RPMI8226 (cell line): Measurements from ENCODE around the gene CAPZA2.
"Not testable (repeated sequence)": the region's sequence is repeated elsewhere in the genome, so short reads cannot be mapped to it uniquely, and the experiment has no call there.

Experiments used
- DNase-seq: peaks from one replicate; pipeline ENCODE4 v3.0.0-alpha.2; 2015

CAPZA2 gene

DNA sequence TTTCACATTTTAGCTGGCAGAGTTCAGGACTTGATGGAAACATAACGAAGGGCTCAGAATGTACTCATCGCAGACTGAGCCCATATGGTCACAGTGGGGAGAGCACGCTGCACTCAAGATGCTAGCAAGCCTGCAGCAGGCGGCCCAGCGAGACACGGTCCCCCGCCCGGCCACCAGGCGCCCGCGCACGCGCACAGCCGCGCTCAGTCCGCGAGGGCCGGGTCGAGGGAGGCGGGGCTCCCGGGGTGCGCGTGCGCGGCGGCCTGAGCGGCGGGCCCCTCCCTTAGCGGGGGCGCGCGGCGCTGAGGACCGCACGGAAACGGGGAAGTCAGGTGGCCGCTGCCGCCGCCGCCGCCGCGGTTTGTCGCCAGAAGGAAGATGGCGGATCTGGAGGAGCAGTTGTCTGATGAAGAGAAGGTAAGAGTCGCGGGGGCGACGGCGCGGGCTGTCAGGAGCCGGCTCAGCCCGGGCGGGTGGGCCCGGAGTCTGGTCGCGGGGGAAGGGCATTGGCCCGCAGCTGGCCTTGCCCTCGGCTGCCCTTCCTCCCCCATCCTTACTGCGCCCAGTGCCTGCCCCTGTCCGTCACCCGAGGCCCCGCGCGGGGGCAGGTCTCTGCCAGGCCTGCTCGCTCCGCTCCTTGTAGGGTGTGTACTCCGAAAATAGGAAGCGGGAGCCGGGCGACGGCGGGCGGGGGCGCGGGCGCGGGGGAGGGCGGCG, at the start of gene CAPZA2:
TSS of gene CAPZA2 (plus strand) at position 354 of the 717 bp plus-strand sequence. CDS start at position 379, 25 bp downstream.
- DNase-seq: peak; percentile 98

DNA sequence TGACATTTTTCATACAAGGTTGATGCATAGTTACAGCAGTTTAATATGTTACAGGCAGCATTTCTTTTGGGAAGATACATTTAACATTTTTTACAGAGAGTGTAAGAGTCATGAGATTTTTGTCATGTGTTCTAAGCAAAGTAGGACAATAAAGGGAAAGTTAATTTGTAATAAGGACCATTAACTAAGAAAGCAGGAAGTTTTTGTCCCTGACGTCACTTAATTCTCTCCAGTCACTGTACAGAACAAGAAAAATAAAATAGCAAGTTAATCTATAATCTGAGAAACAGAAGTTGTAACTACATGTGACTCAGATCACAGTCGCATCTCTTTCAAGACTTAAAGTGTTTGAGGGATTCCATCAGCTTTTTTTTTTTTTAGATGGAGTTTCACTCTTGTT, 49.5 kb upstream of the CAPZA2 start:
- DNase-seq: no peak

DNA sequence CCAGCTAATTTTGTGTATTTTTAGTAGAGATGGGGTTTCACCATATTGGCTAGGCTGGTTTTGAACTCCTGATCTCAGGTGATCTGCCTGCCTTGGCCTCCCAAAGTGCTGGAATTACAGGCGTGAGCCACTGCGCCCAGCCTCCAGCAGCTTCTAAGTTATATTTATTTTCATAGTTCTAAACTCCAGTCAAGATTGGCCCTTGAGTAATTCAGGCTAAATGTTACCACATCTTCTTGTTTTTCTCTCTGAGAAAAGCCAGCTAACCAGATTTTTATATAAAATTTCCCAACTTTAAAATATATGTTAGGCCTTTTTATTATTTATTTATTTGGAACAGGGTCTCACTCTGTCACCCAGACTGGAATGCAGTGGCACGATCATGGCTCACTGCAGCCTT, 49.0 kb upstream of the CAPZA2 start:
- not testable (repeated sequence) for DNase-seq

DNA sequence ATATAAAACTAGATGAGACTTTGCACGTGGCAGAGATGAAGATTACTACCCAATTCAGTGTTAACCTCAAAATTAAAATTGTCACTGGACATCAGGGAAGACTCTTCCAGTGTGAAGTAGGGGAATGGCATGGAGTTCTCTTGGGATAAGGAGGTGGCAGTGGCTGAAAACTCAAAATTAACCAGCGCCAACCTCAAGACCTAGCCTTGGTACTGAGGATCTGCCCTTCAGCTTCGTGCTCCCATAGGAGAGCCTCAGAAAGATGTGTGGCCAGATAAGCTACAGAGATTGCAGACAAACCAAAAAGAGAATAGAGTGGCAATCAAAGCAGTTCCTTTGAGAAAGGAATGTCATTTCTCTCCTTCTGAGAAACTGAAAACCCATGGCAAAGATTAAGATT, 47.3 kb upstream of the CAPZA2 start:
- DNase-seq: no peak

DNA sequence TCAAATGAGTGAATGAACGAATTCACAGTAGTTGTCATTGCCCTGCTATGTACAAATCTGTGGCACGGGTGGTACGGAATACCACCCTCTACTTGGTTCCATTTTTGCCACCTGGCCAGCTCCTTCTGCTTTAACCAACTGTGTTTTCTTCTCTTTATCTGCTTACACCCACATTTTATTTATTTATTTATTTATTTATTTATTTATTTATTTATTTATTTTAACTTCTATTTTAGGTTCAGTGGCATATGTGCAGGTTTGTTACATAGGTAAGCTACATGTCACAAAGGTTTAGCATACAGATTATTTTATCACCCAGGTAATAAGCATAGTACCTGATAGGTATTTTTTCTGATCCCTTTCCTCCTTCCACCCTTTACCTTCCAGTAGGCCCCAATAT, 42.2 kb upstream of the CAPZA2 start:
- no peak for DNase-seq

DNA sequence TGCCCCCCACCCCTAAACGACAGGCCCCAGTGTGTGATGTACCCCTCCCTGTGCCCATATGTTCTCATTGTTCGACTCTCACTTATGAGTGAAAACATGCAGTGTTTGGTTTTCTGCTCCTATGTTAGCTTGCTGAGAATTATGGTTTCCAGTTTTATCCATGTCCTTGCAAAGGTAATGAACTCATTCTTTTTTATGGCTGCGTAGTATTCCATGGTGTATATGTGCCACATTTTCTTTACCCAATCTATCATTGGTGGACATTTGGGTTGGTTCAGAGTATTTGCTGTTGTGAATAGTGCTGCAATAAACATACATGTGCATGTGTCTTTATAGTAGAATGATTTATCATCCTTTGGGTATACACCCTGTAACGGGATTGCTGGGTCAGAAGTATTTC, 40.7 kb upstream of the CAPZA2 start:
- DNase-seq: not testable (repeated sequence)

DNA sequence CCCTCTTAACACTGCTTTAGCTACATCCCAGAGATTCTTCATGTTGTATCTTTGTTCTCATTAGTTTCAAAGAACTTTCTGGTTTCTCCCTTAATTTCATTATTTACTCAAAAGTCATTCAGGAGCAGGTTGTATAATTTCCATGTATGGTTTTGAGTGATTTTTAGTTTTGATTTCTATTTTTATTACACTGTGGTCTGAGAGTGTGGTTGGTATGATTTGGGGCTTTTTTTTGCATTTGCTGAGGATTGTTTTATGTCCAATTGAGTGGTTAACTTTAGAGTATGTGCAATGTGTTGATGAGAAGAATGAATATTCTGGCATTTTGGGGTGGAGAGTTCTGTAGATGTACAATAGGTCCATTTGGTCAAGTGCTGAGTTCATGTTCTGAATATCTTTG, 37.9 kb upstream of the CAPZA2 start:
- DNase-seq: no peak

DNA sequence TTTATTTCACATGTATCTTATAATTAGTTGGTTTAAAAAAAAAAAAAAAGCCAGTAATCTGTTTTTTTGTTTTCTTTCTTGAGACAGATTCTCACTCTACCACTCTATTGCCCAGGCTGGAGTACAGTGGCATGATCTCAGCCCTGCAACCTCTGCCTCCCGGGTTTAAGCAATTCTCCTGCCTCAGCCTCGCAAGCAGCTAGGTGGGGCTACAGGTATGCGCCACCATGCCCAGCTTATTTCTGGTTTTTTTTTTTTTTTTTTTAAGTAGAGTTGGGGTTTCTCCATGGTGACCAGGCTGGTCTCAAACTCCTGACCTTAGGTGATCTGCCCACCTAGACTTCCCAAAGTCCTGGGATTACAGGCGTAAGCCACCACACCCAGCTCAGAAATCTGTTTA, 34.1 kb upstream of the CAPZA2 start:
- no peak for DNase-seq

DNA sequence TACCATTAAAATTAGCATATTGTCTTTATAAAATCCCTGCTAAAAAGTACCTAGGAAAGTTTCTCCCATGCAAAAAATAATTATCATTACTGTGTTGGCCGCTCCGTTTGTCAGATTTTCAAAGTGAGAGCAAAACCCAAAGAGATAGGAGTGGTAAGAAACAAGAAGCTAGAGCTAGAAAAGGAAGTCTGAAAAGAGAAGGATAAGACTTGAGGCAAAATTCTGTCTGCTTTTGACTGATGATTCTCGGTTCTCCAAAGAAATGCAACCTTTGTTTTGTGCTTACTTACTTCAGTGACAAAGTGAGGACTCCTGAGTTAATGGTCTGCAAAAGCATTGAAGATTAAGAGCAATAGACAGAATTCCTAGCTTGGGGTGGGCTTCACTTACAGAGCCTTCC, 33.3 kb upstream of the CAPZA2 start:
- DNase-seq: no peak

DNA sequence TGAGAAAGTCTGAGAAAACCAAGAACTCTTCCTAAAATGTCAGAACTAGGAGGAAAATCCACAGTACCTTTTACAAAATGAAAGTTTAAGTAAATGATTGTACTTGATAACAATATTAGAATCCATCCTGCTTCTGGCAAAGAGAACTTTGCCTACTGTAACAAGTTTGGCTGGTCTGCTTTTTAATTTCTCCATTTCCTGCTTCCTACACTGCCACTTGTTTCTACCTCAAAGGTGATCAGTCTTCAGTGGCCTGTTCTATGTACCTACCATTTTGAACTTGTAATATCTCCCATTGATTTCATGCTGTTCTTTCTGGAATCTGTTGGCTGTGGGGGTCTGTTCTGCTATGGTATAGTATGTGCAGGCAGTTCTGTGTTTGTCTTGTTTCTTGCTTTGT, 32.9 kb upstream of the CAPZA2 start:
- DNase-seq: no peak

DNA sequence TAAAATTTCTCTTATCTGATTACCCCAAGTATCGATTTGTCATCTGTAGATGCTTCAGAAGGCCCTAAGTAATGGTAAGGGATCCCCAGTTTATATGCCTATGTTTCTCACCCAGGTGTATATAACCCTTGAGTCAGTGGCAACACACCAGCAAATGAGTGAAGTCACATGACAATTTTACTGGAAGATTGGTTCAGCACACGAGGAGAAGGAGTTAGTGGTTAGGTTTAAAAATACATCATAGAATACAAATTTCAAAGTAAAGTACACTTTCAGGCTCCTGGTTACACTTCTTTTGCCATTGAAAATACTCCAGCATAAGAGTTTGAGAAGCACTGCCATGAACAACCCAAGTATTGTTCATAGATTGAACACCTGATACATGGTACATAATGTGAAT, 29.7 kb upstream of the CAPZA2 start:
- no peak for DNase-seq

DNA sequence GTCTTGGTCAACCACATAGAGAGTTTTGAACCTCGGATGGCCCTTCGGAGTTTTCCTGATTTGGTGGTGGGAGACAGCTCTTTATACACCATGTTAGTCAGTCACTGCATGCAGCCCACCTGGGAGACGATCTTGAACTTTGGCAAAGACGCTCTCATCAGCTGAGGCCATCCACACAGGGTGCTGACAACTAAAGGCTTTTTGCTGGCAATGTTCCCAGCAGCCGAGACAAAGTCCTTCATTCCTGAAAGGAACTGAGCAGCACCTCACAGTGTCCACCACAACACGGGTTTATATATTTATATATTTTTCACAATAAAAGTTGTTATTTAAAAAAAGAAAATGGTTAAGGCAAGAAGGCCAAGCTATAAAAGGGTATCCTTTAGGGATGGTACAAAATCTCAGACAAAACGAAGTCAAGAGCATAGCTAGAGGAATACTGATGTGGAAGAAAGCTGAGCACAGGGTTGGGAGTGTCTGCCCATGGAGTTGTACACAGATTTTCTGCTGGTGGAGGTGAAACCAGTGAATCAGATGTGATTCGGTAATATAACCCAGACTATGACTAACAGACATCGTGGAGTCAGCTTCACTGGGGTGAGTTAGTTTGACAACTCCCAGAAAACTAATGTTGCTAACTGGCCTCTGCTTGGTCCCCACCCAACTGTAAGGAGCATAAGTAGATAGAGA, 27.4 kb upstream of the CAPZA2 start:
- peak; percentile 13 for DNase-seq

DNA sequence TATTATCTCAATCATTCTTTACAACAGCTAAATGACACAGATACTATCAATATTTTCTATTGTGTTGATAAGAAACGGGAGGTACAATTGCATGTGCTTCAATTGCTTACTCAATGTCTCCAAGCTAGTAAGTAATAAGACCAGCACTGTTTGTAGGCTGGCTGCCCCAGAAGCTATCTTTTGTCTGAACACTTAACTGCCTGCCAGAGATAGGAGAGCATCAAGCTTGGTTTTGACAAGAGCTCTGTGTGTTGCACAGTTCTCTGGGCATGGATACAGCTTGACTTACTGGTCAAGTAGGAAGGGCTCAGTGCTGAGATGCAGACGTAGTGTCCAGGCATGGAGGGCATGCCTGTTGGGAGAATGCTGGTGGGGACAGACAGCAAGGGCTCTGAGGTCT, 26.3 kb upstream of the CAPZA2 start:
- no peak for DNase-seq

DNA sequence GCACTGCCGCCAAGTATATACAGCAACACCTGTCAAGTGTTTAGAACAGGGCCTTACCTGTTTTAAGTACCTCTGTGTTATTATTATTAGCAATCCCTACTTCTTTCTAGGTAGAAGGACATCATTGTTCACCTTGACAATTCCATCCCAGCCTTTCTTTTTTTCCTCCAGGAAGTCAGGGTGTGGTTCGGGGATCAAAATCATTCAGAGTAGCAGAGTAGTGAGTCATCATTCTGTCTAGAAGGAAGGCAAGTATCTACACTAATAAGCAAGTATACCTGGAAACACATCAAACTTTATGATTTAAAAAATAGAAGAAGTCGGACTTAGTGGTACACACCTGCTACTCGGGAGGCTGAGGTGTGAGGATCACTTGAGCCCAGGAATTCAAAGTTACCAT, 25.5 kb upstream of the CAPZA2 start:
- no peak for DNase-seq

DNA sequence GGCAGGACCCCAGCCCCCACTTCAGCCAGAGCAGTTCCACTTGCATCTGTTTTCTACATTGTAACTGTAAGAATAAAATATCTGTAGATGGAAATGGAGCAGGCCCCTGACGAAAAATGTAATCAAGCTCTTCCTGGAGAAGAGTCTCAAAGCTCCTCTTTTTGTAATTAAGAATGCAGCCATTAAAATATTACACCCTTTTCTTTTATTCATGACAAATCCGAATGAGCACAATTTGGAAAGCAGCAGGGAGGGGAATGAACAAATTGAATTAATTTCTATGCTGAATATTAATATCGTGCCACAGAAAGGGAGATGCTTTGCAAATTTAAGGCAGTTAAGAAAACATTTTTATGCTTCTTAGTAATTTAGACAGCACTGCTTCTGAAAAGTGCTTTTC, 24.8 kb upstream of the CAPZA2 start:
- no peak for DNase-seq

DNA sequence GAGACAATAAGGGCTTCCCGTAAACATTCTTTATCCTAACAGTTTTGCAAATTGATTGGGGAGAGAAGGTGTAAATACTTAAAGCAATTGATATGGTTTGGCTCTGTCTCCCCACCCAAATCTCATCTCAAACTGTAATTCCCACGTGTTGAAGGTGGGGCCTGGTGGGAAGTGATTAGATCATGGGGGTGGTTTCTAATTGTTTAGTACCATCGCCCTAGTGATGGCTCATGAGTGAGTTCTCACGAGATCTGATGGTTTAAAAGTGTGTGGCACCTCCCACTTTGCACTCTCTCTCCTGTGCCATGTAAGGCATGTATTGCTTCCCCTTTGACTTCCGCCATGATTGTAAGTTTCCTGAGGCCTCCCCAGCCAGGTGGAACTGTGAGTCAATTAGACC, 22.1 kb upstream of the CAPZA2 start:
- DNase-seq: no peak

DNA sequence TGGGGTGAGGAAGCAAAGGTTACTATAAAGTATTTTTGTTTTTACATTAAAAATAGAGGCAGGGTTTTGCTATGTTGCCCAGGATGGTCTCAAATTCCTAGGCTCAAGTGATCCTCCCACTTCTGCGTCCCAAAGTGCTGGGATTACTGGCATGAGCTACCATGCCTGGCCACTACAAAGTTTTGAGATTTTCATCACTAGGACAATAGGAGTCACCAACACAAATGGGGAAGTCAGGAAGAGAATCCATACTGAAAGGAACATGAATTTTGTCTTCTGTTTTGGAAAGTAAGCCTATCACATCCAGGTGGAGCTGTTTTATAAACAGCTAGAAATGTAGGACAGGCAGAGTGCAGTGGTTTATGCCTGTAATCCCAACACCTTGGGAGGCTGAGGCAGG, 20.0 kb upstream of the CAPZA2 start:
- DNase-seq: no peak

DNA sequence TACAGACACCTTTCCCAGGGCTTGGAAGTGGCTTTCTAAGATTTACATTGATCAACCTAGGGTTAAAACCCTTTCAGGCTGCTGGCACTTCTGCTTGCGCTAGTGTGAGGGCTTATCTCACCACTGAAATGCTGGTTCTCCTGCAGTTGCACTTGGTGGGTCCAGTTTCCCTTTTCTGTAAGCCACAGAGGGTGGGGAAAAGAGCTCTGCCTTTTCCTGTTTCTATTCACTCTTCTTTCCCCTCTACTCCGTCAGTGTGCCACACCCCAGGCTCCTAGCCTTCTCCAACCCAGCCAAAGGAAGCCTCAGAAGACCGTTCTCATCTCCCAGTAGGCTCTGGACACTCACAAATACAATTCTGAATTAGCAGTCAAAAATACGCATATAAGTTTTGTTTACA, 19.0 kb upstream of the CAPZA2 start:
- DNase-seq: no peak

DNA sequence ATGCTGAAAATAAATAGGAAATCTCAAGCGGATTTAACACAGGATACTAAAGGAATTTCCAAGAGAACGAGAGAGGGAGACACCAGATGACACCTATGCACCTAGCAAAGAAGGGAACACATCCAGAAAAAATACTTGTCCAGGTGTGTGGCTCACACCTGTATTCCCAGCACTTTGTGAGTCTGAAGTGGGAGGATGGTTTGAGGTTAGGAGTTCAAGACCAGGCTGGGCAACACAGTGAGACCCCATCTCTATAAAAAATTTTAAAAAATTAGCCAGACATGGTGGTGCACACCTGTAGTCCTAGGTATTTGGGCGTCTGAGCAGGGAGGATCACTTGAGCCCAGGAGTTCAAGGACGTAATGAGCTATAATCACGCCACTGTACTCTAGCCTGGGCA, 11.2 kb upstream of the CAPZA2 start:
- no peak for DNase-seq

DNA sequence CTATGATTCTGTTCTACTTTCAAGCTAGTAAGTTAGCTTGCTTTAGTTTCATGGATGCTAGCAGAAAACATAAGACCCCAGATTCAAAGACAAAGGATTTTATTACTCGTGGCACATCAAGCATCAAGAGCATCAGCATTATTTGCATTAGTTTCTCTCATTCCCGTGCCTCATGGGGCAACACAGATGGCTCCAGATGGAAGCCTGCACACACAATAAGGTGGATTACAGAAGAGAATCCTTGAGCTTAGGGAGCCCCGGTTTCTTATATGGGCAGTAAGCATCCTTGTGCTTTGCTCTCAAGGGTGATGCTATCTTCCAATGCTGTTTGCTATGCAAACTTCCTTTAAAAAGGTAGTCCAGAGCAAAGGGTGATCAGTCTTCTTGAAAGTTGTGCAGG, 10.7 kb upstream of the CAPZA2 start:
- no peak for DNase-seq

DNA sequence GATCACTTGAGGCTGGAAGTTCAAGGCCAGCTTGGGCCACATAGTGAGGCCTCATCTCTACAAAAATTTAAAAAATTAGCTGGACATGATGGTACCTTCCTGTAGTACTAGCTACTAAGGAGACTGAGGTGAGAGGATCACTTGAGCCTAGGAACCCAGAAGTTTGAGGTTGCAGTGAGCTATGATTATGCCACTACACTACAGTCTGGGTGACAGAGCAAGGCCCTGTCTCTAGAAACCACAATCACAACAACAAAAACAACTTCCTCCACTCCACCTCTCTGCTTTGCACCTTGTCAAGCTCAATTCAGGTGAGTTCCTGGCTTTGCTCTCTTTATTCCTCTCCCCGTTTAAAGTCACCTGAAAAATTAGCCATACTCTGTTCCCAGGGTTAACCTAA, 8.3 kb upstream of the CAPZA2 start:
- no peak for DNase-seq

DNA sequence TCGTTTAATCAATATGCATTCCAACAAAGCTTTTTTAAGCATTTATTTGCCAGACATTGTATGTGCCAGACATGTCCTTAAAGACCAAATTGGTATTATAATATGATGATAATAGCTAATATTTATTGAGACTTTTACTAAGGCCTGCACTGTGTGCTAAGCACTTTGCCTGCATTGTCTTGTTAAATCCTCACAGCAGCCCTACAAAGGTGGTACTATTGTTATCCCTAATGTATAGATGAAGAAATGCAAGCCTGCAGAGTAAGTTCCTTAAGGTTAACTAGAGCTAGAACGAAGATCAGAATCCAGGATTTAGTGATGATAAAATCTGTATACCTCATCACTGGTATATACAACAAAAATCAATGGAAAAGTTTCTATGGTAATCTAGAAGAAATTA, 5.3 kb upstream of the CAPZA2 start:
- no peak for DNase-seq

DNA sequence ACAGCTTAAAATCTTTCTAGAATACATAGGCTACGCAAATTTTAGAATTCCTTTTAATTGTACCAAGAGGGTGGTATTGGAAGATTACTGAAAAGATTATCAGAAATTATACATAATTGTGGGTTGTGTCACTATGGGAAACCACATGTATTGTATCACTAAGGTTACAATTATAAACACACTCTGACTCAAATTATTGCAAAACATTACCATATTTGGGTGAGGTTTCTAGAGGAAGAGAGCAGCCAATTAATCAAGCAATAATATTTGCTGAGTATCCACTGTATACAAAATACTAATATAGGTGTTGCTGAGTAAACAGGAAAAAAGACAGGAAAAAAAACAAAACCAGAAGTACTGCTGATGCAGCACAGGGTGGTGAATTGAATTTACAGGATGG, 3.1 kb upstream of the CAPZA2 start:
- no peak for DNase-seq

DNA sequence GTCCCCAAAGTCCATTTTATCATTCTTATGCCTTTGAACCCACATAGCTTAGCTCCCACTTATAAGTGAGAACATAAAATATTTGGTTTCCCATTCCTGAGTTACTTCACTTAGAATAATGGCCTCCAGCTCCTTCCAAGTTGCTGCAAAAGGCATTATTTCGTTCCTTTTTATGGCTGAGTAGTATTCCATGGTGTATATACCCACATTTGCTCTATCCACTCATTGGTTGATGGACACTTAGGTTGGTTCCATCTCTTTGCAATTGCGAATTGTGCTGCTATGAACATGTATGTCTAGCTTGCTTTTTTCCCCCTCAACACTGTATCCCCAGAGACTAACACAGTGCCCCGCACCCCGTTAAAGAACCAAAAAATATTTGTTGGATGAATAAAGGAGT, 670 bp upstream of the CAPZA2 start:
- DNase-seq: no peak
